Body of pancreas (tissue), 4 donors: ENCODE measurements around the gene LCMT1.

Experiments used
- CTCF ChIP-seq, 7 experiments: fragments of 450-650 bp in 4 of 7; fragments of 200-600 bp in 3 of 7; sonication (generic) in 3 of 7; IDR thresholded peaks; one replicate each; pipeline ENCODE4 v1.5.1; 2016 to 2019; ENCODE audit warnings: antibody characterized with exemption in 7 of 7
- POLR2A ChIP-seq, 3 donors: fragments of 450-650 bp; IDR thresholded peaks; one replicate each; pipeline ENCODE4 v1.6.1; 2016; ENCODE audit warnings: antibody characterized with exemption in 3 of 3, mild to moderate bottlenecking in 2 of 3

- TF ChIP-seq CTCF (IDR thresholded peaks at IDR 0.05) (no peak), POLR2A (IDR thresholded peaks at IDR 0.05) (no peak)
Observed at GRCh38 chr16:25114121-25114520, 2.6 kb downstream of the LCMT1 start.
